Middle frontal gyrus (tissue), 1 donor: ENCODE data around the gene COBL.
"Not testable (repeated sequence)": the region's sequence is repeated elsewhere in the genome, so short reads cannot be mapped to it uniquely, and the experiment has no call there.

Experiments used
- DNase-seq: peaks from one replicate; pipeline ENCODE4 v3.0.0-alpha.2; 2015; ENCODE audit warnings: low spot score; ENCODE audit errors: extremely low spot score

COBL gene

GRCh38 chr7:51011710-51012350, 304.8 kb downstream of the COBL start:
- DNase-seq: no peak

GRCh38 chr7:51010534-51010933, 306.1 kb downstream of the COBL start:
- DNase-seq: no peak

DNA sequence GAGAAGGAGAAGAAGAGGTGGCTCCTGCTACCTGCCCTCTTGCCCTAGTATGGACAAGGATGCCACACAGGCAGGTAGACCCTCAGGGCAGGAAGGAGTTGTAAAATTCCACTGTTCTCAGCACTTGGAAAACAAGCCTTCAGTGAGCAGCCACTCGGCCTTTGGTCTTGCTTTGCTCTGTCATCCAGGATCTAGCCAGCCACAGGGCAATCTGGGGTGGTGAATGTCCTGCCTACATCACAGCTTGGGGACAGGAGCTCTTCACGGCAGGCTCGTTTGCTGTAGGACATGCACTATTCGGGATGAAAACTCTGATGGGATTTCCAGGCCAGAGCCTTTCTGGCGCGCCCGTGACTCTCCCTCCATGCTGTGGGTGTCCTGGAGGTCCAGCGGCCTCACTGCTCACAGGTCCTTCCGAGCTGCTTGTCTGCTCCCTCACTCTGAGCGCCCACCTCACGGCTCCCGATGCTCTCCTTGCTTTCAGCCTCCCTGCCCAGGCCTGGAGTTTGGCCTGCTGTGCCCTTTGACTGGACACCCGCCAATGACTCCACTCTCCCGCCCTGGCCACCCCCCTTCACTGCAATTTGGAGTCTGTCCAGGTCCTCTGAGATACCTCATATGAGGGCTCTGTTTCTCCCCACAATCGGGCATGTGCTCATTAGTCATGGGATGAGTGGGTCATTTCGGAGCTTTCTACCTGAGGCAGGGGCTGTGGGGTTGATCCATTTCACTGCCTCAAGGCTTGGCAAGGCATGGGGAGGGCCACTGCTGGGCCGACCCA, 306.7 kb downstream of the COBL start:
- DNase-seq: no peak

DNA sequence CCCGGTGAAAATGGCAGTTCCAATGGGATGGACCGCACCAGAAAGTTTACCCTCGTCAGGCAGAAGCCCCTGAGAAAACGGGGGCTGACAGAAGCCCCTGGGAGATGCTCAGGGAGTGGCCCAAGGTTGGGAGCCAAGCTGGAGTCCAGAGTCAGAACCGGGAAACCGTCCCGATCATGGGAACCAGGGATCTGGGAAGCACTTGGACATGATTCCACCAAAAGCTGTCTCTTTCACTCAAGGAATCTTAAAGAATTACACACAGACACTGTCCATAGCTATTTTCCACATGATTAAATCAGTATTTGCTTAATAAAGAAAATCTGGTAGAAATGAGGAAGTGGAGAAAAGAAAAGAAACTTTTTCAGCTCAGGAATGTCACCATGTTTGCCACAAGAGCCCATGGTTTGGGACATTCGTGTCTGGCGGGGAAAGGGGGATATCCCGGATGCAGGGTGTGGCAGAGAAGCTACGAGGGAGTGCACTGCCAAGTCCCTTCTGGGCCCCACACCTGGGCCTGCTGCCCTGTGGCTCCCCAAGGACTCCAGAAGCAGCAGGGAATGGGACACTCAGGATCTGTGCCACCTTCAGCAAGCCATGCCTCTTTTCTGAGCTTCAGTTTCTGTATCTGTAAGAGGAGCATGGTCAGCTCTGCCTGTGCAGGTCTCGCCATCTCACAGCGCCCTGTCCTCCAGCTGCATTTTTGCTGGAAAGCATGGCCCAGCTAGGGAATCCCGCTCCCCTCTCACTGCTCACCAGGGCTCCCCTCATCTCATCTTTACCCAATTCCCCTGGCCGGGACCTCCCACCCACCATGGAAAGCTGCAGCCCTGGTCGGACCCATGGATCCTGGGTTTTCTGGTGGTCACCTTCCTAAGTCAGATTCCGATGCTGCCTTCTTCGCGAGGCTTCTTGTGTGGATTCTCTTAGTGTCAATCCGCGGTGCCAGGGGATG, 308.8 kb downstream of the COBL start:
- DNase-seq: no peak

GRCh38 chr7:51006483-51007235, 309.9 kb downstream of the COBL start:
- DNase-seq: no peak

- DNase-seq: no peak
These were observed 311.5 kb downstream of the COBL start for GRCh38 chr7:51005074-51005473.

DNA sequence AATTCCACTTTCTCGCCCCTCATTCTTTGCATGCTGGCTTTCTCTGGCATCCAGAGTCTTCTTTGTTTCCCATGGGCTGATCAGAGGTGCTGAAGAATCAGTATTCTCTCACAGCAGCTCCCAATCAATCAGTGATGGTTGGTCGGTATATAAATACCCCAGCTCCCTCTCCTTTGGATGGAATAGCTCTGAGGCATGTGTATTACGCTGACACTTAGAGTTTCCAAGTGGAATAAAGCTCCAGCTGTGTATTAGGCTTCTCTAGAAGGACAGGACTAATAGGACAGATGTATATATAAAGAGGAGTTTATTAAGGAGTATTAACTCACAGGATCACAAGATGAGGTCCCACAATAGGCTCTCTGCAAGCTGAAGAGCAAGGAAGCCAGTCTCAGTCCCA, 315.7 kb downstream of the COBL start:
- no peak for DNase-seq

DNA sequence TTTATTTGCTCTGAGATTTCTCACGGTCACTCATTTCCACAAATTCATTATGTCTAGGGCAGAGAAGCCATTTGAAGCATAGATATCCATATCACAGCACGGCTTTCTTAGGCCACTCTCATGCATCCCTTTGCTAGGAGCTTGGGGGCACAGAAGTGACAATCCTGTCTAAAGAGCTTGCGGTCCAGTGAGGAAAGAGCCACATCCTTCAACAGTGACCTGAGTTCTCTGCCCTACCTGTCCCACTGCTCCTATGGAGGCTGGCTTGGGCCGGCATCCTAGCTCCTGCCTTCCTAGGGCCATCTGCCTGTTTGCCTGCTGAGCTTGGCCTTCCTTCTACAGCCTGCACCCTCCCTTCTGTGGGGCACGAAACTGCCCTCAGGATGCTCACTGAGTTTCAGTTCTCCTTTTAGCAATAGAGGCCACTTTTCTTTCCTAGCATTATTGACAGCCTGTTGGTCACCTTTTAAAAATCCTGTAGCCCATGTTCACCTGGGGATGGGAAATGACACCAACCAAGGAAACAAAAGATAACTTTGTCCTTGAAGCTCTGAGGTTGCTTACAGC, 321.8 kb downstream of the COBL start:
- no peak for DNase-seq

DNA sequence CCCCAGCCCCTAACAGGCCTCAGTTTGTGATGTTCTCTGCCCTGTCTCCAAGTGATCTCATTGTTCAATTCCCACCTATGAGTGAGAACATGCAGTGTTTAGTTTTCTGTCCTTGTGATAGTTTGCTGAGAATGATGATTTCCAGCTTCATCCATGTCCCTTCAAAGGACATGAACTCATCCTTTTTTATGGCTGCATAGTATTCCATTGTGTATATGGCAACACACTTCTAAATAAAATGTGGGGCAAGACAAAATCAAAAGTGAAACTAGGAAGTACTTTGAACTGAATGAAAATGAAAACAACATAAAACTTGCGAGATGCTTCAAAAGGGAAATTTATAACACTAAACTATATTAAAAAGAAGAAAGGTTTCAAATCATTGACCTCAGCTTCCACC, 326.4 kb downstream of the COBL start:
- DNase-seq: not testable (repeated sequence)

DNA sequence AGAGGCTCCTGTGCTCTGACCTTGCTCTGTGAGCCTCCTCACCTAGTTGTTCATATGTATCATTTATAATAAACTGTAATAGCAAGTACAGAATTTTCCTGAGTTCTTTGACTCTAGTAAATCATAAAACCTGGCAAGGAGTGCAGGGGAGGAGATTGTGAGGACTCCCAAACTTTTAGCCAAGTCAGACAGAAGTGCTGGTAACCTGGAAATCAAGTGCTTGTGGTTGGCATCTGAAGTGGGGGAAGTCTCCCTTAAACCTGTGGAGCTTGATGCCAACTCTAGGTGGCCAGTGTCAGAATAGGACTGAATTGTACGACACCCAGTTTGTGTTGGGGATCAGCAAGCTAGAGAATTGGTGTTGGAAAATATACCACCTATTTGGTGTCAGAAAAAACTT, 327.6 kb downstream of the COBL start:
- DNase-seq: no peak

DNA sequence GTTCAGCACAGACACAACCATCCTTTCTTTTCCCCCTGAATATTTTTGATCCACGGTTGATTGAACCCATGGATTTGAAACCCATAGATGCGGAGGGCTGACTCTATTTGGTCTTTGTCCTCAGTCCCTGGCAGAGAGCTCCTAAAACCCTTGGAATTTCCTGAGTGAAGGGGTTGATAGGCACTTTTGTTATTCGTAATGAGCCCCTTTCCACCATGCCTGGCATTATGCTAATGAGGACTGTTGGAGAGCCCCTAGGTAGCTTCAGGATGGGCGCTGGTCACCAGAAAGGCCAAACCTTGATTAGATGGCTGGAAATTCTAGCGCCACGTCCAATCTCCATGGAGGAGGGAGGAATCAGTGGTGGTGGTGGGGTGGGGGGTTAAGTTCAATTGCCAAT, 328.1 kb downstream of the COBL start:
- DNase-seq: no peak

GRCh38 chr7:50985096-50985495, 331.5 kb downstream of the COBL start:
- DNase-seq: no peak

- DNase-seq: no peak
These were observed 332.8 kb downstream of the COBL start for GRCh38 chr7:50983850-50984249.

DNA sequence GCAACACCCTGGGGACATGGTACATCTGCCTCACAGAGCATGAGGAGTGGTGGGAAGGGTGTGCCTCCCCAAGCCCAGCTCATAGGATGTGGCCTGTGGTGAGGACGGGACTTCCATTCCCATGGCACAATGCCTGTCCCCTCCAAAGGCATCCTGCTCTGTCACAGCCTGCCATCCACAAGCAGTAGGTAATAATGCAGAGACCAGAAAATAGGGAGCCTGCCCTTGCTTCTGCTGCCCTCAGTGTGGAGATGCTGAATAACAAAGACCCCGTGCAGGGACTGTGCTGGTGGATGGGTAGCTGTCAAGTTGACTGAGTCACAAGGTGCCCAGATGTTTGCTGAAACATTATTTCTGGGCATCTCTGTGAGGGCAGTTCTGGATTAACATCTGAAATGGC, 334.0 kb downstream of the COBL start:
- no peak for DNase-seq

DNA sequence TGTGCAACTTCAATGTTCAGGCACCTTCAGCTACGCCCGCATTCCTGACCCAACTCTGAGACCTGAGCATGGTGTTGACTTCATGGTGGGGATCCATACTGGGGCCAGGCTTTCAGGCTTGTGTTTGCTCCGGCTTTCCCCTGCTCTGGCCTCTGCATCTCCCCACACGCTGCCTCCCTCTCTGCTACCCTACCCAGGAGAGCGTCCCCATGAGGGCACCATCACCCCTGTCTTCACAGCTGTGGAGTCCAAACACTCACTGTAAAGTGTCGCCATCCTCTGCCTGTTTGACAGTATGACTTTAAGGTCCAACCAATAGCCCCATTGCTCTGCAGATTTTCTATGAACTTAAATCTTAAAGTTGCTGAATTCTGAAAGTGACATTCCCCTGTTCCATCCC, 334.9 kb downstream of the COBL start:
- no peak for DNase-seq

GRCh38 chr7:50980411-50980810, 336.2 kb downstream of the COBL start:
- DNase-seq: no peak

DNA sequence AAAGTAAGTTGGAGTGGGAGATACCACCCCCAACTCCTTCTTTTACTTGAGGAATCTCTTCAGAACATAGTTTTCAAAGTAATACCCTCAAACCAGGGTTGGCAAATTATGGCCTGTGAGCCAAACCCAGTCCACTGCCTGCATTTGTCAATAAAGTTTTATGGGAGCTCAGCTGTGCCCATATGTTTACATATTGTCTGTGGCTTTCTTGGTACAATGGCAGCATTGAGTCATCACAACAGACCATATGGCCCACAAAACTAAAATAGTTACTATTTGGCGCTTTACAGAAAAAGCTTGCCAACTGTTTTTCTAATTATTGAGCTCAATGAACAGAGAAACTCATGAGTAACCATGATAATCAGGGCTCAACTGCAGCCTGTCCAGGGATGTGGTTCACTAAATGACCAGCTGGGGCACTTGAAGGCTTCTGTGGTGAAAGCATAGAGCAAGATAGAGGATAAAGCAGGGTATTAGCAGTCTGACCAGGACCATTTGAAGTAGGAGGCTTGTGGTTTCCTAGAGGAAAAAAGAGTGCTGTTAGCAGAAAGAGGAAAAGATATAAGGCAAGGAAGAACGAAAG, 337.9 kb downstream of the COBL start:
- DNase-seq: no peak

GRCh38 chr7:50977421-50977820, 339.2 kb downstream of the COBL start:
- no peak for DNase-seq

DNA sequence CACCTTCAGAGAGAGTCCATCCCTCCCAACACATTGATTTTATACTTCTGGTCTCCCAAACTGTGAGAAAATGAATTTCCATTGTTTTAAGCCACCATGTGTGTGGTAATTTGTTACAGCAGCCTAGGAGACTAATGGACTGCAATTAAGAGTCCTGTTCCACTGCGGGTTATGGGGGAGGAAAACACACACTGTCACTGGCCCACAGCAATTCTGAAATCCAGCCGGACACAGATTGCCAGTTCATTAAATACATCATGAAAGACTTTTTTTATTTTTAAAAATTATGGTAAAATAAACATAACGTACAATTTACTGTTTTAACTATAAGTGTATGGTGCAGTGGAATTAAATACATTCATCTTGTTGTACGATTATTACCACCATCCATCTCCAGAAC, 340.5 kb downstream of the COBL start:
- DNase-seq: no peak

DNA sequence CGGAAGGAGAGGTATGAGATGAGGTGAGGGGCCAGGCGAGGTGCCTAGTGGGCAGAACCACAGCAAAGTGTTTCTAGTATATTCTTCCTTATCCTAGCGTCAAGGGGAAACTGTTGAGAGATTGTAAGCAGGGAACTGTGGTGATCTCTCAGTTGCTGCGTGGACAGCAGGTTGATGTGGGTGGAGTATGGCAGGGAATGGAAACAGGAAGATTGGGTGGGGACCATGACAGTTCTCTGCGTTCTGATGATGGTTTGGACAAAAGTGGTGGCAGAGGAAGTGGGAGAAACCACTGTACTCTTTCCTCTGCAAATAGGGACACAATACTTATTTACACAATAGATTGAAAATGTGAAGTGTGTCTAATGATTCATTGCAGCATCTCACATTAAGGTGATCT, 342.4 kb downstream of the COBL start:
- DNase-seq: no peak

GRCh38 chr7:50973814-50974213, 342.8 kb downstream of the COBL start:
- DNase-seq: no peak
